Stimulated activated CD4-positive, alpha-beta T cell treated with anti-CD3 and anti-CD28 coated beads, Interleukin-1b, Interleukin-23, amount 100 ng/mL, for 48 hours (primary cell): ENCODE results near the gene HS3ST5.
"Not testable (repeated sequence)": the region's sequence is repeated elsewhere in the genome, so short reads cannot be mapped to it uniquely, and the experiment has no call there.

ENCODE experiments used
- DNase-seq: peaks from one replicate; pipeline ENCODE4 v3.0.0-alpha.2; 2020

The HS3ST5 gene

DNA sequence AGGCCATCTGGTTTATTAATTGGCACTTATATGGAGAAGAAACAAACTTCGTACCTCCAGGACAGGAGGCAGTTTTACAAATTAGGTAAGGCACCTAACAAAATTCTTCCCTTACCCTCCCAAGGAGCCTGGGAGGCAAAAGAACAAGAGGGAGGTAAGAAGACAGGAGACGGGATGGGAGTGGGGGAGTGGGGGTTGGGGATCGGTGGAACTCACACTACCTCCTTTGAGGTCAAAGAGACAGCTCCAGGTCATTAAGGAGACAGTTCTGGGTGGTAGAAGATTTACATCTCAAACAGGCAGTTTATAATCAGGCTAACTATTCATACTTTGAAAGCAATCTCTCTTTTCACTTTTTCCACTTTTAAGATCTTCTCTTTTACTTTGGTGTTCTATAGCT lies 259.6 kb downstream of the HS3ST5 start:
- DNase-seq: no peak

GRCh38 chr6:114081730-114082129 lies 261.1 kb downstream of the HS3ST5 start:
- DNase-seq: no peak

GRCh38 chr6:114080891-114081510 lies 261.8 kb downstream of the HS3ST5 start:
- no peak for DNase-seq

GRCh38 chr6:114080410-114080809 lies 262.4 kb downstream of the HS3ST5 start:
- DNase-seq: not testable (repeated sequence)

GRCh38 chr6:114075777-114076176 lies 267.0 kb downstream of the HS3ST5 start:
- no peak for DNase-seq

DNA sequence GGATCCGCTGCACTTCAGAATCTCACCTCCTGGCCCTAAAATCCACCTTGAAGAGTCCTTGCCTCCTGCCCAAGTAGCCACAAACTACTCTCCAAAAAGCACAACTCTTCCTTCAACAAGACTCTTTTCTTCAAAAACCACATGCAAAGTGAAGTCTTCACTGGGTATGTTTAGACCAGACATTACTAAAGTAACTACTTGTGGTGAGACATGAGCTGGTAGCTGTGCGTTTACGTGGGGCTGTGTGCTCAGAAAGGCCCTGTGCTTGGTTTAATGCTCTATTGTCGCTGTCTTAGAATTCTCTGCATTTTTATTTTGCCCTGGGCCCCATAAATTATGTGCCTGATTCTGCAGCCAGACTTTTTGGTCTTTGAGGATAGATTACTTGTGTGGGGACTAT lies 267.5 kb downstream of the HS3ST5 start:
- DNase-seq: no peak

GRCh38 chr6:114068771-114069170 lies 274.1 kb downstream of the HS3ST5 start:
- DNase-seq: no peak

DNA sequence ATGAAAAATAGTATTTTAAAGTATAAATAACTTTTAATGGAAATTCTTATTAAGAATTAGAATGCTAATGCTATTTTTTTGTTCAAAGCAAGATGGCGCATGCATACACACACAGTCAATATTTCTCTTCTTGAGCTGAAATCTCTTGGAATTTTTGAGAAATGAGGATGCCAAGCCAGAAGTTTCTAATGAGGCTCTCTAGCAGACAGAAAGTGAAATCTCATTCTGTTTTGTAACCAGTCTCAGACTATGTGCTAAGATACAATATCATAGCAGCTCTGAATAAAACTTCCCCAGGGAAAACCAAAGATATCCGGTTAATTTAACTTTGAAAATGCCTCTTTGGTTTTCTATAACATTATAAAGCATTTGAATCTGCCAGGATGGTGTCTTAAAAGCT lies 274.7 kb downstream of the HS3ST5 start:
- no peak for DNase-seq

DNA sequence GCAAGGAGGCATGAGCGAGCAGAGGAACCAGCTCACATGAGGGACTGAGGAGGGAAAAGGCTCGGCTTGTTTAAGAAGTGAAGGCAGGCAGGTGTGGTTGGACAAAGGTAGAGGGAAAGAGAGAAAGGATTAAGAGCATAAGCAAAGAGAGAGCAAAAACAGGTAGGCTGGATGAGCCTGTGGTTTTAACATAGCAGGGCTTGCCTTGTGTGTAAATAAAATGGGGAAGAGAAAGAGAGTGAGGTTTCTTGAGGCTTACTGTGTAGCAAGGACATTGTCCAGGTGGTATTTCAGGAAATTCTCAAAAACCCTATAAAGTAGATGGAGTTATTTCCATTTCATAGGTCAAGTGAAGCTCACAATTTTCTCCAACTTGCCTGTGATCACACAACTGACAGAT lies 278.0 kb downstream of the HS3ST5 start:
- no peak for DNase-seq

DNA sequence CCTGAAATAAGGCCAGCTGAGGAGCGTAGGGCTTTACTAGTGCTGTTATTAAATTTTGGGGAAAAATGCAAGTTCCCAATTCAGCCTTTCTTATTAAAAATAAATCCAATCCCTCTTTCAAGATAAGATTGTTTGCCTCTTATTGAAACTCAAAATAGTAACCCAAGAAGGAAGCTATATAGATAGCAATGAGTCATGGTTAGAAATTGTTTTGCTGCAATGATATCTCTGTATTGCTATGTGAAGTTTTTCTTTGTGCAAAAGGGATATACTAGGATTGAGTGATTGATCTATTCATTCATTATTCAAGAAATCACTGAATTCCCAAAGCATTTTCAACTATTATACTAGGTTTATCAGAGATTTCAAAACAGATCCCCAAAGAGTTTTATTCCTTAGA lies 278.9 kb downstream of the HS3ST5 start:
- DNase-seq: no peak

DNA sequence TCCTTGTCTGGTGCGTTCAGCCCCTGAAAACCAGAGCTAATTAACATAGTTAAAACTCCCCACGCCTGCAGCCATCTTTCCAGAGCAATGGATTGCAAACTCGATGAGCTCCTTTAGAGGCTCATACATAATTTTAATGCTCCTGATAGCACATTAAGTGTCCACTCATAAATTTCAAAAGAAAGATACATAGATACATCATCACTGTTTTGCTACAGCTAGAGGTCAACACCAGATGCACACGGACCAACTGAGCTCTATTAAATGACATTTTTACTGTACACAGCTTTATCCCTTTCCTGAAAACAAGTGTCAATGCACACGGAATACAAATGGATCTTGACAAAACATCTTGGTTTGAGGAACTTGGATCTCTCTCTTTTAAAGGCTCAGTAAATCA lies 280.6 kb downstream of the HS3ST5 start:
- no peak for DNase-seq

DNA sequence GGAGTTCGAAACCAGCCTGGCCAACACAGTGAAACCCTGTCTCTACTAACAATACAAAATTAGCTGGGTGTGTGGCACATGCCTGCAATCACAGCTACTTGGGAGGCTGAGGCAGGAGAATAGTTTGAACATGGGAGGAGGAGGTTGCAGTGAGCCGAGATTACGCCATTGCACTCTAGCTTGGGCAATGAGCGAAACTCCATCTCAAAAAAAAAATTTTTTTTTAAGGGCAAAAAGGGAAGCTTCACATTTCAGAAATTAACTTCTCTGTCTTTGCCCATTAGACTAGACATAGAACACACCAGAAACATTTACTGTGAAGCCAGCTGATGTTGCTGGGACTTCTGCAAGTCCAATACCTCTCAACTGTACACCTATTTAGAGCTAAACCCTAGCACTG lies 281.1 kb downstream of the HS3ST5 start:
- DNase-seq: no peak

GRCh38 chr6:114061116-114061515 lies 281.7 kb downstream of the HS3ST5 start:
- DNase-seq: no peak

GRCh38 chr6:114058435-114058834 lies 284.4 kb downstream of the HS3ST5 start:
- DNase-seq: no peak

- no peak for DNase-seq
Measured at GRCh38 chr6:114055763-114056162, 287.1 kb downstream of the HS3ST5 start.

DNA sequence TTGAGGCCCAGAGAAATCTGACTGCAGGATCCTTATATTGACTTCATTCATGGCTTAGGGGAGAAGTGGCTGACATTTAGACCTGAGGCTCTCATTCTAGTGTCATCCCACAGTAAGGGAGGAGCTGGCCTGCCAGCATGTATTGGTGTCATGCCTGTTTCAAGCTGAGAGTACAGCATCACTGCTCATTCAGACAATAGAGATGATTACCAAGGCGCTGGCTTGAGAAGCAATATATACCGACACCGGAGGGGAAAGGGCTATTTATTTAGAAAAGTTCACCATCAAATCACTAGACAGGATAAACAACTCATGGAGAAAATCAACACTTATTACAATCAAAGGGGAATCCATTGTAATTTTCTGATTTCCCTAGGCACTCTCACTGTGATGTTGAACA lies 287.5 kb downstream of the HS3ST5 start:
- no peak for DNase-seq

DNA sequence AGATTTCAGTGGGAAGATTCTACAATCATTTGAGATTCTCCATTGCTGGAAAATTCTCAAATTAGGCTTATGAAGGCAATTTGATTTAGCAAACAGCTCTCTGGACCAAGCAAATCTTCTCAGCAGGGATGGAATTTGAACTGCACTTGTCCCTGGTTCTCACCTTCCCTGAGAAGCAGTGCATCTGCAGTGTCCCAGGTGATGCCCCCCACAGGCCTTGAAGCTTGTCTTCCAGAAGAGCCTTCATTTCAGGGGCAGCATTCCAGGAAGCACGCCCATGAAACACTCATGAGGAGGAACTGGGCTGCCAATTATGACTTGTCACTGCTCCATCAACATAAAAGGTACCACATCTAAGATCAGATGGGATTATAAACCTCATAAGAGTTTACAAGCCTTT lies 289.0 kb downstream of the HS3ST5 start:
- no peak for DNase-seq

DNA sequence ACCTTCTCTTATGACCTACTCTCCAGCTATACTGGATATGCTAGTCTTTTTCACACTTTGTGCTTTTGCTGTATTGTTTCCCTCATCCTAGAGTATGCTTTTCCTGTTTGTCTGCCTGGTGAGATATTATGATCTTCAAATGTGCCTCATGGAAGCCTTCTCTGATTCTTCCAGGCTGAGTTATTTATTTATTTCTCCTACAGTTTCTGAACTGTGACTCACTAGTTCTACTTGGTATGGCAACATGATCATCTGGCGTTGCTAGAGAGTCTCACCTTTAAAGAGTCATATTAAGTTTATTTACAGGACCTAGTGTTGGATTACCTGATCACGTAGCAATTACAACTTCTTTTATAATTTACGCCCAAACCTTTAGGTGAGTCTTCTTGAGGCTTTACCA lies 290.7 kb downstream of the HS3ST5 start:
- no peak for DNase-seq

GRCh38 chr6:114051031-114051430 lies 291.8 kb downstream of the HS3ST5 start:
- DNase-seq: no peak

GRCh38 chr6:114049367-114049966 lies 293.4 kb downstream of the HS3ST5 start:
- no peak for DNase-seq

GRCh38 chr6:114044566-114044965 lies 298.3 kb downstream of the HS3ST5 start:
- DNase-seq: not testable (repeated sequence)

DNA sequence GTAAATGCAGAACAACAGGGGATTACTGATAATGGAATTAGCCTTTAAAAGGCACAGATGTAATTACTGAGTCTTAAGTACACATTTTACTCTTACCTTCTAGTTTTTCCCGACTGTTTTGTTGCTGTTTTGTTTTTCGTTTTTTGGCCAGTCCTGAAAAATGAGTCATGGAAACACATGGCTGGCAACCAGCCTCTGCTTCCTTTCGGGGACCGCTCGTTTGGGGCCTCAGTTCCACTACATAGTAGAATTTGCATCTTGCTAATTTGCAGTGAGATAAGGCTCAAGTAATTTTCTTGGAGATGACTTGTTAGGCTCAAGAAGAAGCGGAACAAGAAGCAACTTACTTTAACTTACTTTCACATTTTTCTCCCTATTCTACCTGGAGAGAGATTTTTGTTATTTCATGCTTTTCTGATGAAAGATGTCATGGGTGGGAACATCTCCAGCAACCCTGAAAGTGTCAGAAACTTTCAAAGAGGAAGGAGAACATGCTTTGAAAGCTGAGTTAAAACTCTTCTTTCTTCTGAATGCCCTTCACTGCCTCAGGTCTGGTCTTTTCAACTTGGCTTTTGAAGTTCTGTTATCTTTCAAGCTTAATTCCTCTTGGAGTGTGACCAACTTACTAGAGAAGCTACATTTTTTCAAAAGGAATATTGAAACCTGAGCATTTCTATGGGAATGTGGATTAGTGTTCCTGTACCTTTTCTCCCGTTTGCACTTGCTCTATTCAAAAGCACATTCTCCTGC lies 300.4 kb downstream of the HS3ST5 start:
- no peak for DNase-seq

DNA sequence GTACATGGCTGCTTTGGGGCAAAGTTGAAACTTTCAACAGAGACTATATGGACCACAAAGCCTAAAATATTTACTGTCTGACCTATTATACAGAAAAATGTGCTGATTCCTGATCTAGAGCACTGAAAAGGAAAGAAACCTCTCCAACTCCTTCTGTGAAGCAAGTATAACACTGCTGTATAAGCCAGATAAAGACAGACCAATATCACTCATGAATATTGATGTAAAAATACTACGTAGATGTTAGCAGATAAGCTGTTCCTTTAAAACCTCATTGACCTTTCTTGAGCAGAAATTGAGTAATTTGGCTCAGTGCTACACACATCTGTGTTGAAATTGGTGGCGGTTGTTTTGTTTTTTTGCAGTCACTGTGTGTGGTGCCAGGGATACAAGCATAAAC lies 302.0 kb downstream of the HS3ST5 start:
- DNase-seq: no peak

DNA sequence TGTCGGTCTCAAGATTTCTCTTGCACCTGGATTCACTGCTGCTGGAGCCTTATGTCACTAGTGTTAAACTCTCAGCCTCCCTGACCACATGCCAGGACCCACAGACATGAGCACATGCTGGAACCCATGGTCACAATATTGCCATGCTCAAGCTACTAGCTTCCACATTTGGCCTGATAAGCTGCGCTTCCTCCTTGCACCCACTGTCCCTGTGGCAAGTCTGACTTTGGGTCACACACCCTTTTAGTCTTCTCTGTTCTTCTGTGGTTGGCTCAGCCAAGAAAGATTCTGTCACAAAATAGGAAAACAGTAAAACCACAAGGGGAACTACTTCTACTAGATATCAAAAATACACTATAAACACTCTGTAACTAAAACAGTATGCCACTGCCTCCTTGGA lies 303.0 kb downstream of the HS3ST5 start:
- DNase-seq: no peak

GRCh38 chr6:114033606-114034005 lies 309.2 kb downstream of the HS3ST5 start:
- DNase-seq: no peak
